Activated T-cell treated with anti-CD3 and anti-CD28 coated beads, Interleukin-2, amount 50 U/mL, for 48 hours (primary cell): ENCODE data around the gene KLK10.
"Not testable (repeated sequence)": the region's sequence is repeated elsewhere in the genome, so short reads cannot be mapped to it uniquely, and the experiment has no call there.

Source experiments
- DNase-seq, 2 experiments: peaks; one replicate each; pipeline ENCODE4 v3.0.0-alpha.2; 2020

The KLK10 gene

GRCh38 chr19:51001515-51001914 is 18.0 kb downstream of the KLK10 start, which contains the start of gene KLK8:
KLK8 (minus strand) TSS chr19:51001604; CDS start chr19:51001167, 437 bp downstream.
- DNase-seq = no peak

- DNase-seq = no peak
These were observed 18.5 kb downstream of the KLK10 start for GRCh38 chr19:51000981-51001380.

- no peak for DNase-seq
These were observed 19.1 kb downstream of the KLK10 start for GRCh38 chr19:51000426-51000825.

GRCh38 chr19:50998686-50999085 is 20.8 kb downstream of the KLK10 start:
- no peak for DNase-seq

GRCh38 chr19:50998061-50998460 is 21.4 kb downstream of the KLK10 start:
- no peak for DNase-seq

GRCh38 chr19:50994129-50994528 is 25.4 kb downstream of the KLK10 start:
- DNase-seq = no peak

GRCh38 chr19:50992666-50993035 is 26.9 kb downstream of the KLK10 start:
- no peak for DNase-seq

GRCh38 chr19:50984416-50984815 is 35.1 kb downstream of the KLK10 start:
- not testable (repeated sequence) for DNase-seq

- DNase-seq = no peak
These were observed 35.8 kb downstream of the KLK10 start, which contains the start of gene KLK7 for GRCh38 chr19:50983625-50984292. KLK7 (minus strand) TSS chr19:50983917; CDS start chr19:50982399, 1,518 bp downstream.

GRCh38 chr19:50982186-50982585 is 37.3 kb downstream of the KLK10 start:
- no peak for DNase-seq

- DNase-seq = no peak
These were observed 37.8 kb downstream of the KLK10 start for GRCh38 chr19:50981587-50982146.

GRCh38 chr19:50980208-50980607 is 39.3 kb downstream of the KLK10 start:
- DNase-seq = no peak

GRCh38 chr19:50979758-50980157 is 39.8 kb downstream of the KLK10 start:
- DNase-seq = no peak

- no peak for DNase-seq
These were observed 40.6 kb downstream of the KLK10 start for GRCh38 chr19:50978772-50979390.

GRCh38 chr19:50977626-50978025 is 41.9 kb downstream of the KLK10 start:
- no peak for DNase-seq

- no peak for DNase-seq
These were observed 43.7 kb downstream of the KLK10 start for GRCh38 chr19:50975766-50976165.

GRCh38 chr19:50974702-50975556 is 44.6 kb downstream of the KLK10 start:
- no peak for DNase-seq

- DNase-seq = no peak
These were observed 46.6 kb downstream of the KLK10 start for GRCh38 chr19:50972795-50973376.

- DNase-seq = not testable (repeated sequence)
These were observed 49.7 kb downstream of the KLK10 start for GRCh38 chr19:50969810-50970209.

GRCh38 chr19:50969413-50969760 is 50.1 kb downstream of the KLK10 start, which contains the start of gene KLK6:
KLK6 (minus strand) TSS chr19:50969591; CDS start chr19:50968104, 1,487 bp downstream.
- no peak for DNase-seq

- no peak for DNase-seq
These were observed 50.6 kb downstream of the KLK10 start for GRCh38 chr19:50968716-50969412.
